HCT116 (cell line): ENCODE measurements around the gene OVCH2. TPM values are rescaled to one million over a fixed set of nuclear protein-coding genes. Genes with fewer than 3 reads are reported as not detected.

Source experiments
- ATAC-seq: fragments of 200-7000 bp; cut with Tn5 transposase; 2 replicates; pipeline ENCODE4 v1.9.1; 2020; ENCODE audit warnings: mild to moderate bottlenecking, moderate library complexity
- BruUV-seq: library from RNA; stranded (reverse); fragments of 400-500 nt; replicated peaks from 2 replicates; lab custom pipeline; 2021; lab: Mats Ljungman, UMichigan
- CTCF ChIA-PET: fragments of 300-600 bp; sonication (Branson Sonifier 250); formaldehyde crosslinking; loops from one replicate; lab custom pipeline; 2021; ENCODE audit warnings: antibody characterized with exemption; lab: Charles Lee
- POLR2A ChIA-PET: fragments of 300-600, 350-600 bp; sonication (Branson Sonifier 250); formaldehyde crosslinking; loops from one replicate; lab custom pipeline; 2021; ENCODE audit warnings: antibody characterized with exemption; lab: Charles Lee
- RAD21 ChIA-PET, 2 experiments: fragments of 300-600 bp; sonication (Branson Sonifier 250); formaldehyde crosslinking; loops; one replicate each; lab custom pipeline; 2023; ENCODE audit warnings: low total read pairs in 2 of 2; ENCODE audit not compliant: uncharacterized antibody in 2 of 2, unreplicated experiment in 2 of 2, low non-redundant PET in 1 of 2; lab: Charles Lee
- DNase-seq: peaks from one replicate; pipeline ENCODE4 v3.0.0-alpha.2; 2010; ENCODE audit warnings: low read depth, low spot score
- H2AFZ ChIP-seq: fragments of 200-600 bp; shearing (Covaris generic), sonication (generic); 2 replicates; pipeline ENCODE4 v1.6.1; 2017; ENCODE audit warnings: low read depth, mixed run types, mixed read lengths, antibody characterized with exemption, low read length; ENCODE audit not compliant: poor library complexity, severe bottlenecking
- H3K27ac ChIP-seq: 2 replicates; pipeline ENCODE4 v1.5.1; 2012; ENCODE audit warnings: low read depth, low read length
- H3K27me3 ChIP-seq: fragments of 200-600 bp; sonication (generic); 2 replicates; pipeline ENCODE4 v1.6.1; 2016; ENCODE audit warnings: mixed run types, low read length, mixed read lengths; ENCODE audit not compliant: insufficient read depth
- H3K36me3 ChIP-seq, 2 experiments: fragments of 200-500 bp in 1 of 2; fragments of 200-600 bp in 1 of 2; sonication (Bioruptor generic) in 1 of 2; sonication (generic) in 1 of 2; 2 replicates each; pipeline versions ENCODE4 v1.5.1 to v1.6.1; 2014 to 2016; ENCODE audit warnings: low read length in 2 of 2, inconsistent platforms in 1 of 2, mixed read lengths in 1 of 2, mixed run types in 1 of 2; ENCODE audit not compliant: insufficient read depth in 2 of 2, control insufficient read depth in 1 of 2
- H3K4me1 ChIP-seq, 2 experiments: fragments of 200-600 bp in 1 of 2; sonication (generic) in 1 of 2; 2 replicates each; pipeline versions ENCODE4 v1.5.1 to v1.6.1; 2012 to 2017; ENCODE audit warnings: low read length in 2 of 2, inconsistent platforms in 1 of 2, mild to moderate bottlenecking in 1 of 2, mixed read lengths in 1 of 2, mixed run types in 1 of 2, moderate library complexity in 1 of 2; ENCODE audit not compliant: insufficient read depth in 2 of 2, control insufficient read depth in 1 of 2
- H3K4me2 ChIP-seq: fragments of 200-600 bp; sonication (generic); 2 replicates; pipeline ENCODE4 v1.6.1; 2017; ENCODE audit warnings: mixed run types, low read length, mixed read lengths
- H3K4me3 ChIP-seq, 2 experiments: fragments of 200-600 bp in 1 of 2; sonication (generic) in 1 of 2; replicated peaks in 1 of 2; 2 replicates each; pipeline ENCODE4 v1.5.1; 2011 to 2016; ENCODE audit warnings: low read length in 2 of 2, control low read depth in 1 of 2, low read depth in 1 of 2, mild to moderate bottlenecking in 1 of 2, mixed read lengths in 1 of 2, mixed run types in 1 of 2
- H3K79me2 ChIP-seq: fragments of 200-600 bp; sonication (generic); 2 replicates; pipeline ENCODE4 v1.6.1; 2017; ENCODE audit warnings: mild to moderate bottlenecking, mixed run types, low read length, moderate library complexity, mixed read lengths; ENCODE audit not compliant: insufficient read depth
- H3K9ac ChIP-seq: fragments of 200-600 bp; sonication (generic); 2 replicates; pipeline ENCODE4 v1.6.1; 2016; ENCODE audit warnings: low read length, mixed read lengths
- H3K9me2 ChIP-seq: fragments of 200-600 bp; sonication (generic), shearing (Covaris generic); 2 replicates; pipeline ENCODE4 v1.6.1; 2017; ENCODE audit warnings: mixed run types, mild to moderate bottlenecking, moderate library complexity; ENCODE audit not compliant: insufficient read depth
- H3K9me3 ChIP-seq, 2 experiments: fragments of 200-500 bp in 1 of 2; fragments of 200-600 bp in 1 of 2; sonication (Bioruptor generic) in 1 of 2; sonication (generic) in 1 of 2; 2 replicates each; pipeline ENCODE4 v1.6.1; 2014 to 2017; ENCODE audit warnings: low read length in 2 of 2, mixed read lengths in 2 of 2, inconsistent platforms in 1 of 2, low read depth in 1 of 2, mild to moderate bottlenecking in 1 of 2, mixed run types in 1 of 2, moderate library complexity in 1 of 2; ENCODE audit not compliant: control insufficient read depth in 1 of 2, insufficient read depth in 1 of 2
- H4K20me1 ChIP-seq: fragments of 200-600 bp; sonication (generic), shearing (Covaris generic); 2 replicates; pipeline ENCODE4 v1.6.1; 2017; ENCODE audit warnings: mixed run types, mild to moderate bottlenecking, moderate library complexity; ENCODE audit not compliant: insufficient read depth
- CEBPB ChIP-seq: IDR thresholded peaks from 2 replicates; pipeline ENCODE4 v1.6.1; 2012; ENCODE audit warnings: low read depth
- EGR1 ChIP-seq: IDR thresholded peaks from 2 replicates; pipeline ENCODE4 v1.6.1; 2012; ENCODE audit warnings: low read depth
- ELF1 ChIP-seq: IDR thresholded peaks from 2 replicates; pipeline ENCODE4 v1.6.1; 2012; ENCODE audit warnings: low read depth, borderline replicate concordance
- POLR2A ChIP-seq: IDR thresholded peaks from 2 replicates; pipeline ENCODE4 v1.7.0; 2011; ENCODE audit warnings: borderline replicate concordance; ENCODE audit not compliant: insufficient read depth, insufficient read length; ENCODE audit errors: extremely low read depth
- RAD21 ChIP-seq: IDR thresholded peaks from 2 replicates; pipeline ENCODE4 v1.6.1; 2012; ENCODE audit warnings: low read depth, mild to moderate bottlenecking
- YY1 ChIP-seq: IDR thresholded peaks from 2 replicates; pipeline ENCODE4 v1.6.1; 2011; ENCODE audit warnings: low read length, low read depth, moderate library complexity, mild to moderate bottlenecking; ENCODE audit not compliant: insufficient replicate concordance; ENCODE audit errors: extremely low read depth
- intact Hi-C: fragments of 100-400 bp; cut with micrococcal nuclease; formaldehyde crosslinking; loops from 2 replicates; pipeline ENCODE4 v1.10.0; 2022
- total RNA-seq: library from RNA; stranded (reverse); gene quantifications from one replicate; pipeline ENCODE4 v1.2.1, GENCODE V29; 2021; ENCODE audit not compliant: unreplicated experiment
- TF ChIP-seq, protein P1 (sequence below): IDR thresholded peaks from 2 replicates; pipeline ENCODE4 v1.6.1; 2012

Gene OVCH2
- total RNA-seq, 1 experiment from 2014 or later, result not detected

DNA sequence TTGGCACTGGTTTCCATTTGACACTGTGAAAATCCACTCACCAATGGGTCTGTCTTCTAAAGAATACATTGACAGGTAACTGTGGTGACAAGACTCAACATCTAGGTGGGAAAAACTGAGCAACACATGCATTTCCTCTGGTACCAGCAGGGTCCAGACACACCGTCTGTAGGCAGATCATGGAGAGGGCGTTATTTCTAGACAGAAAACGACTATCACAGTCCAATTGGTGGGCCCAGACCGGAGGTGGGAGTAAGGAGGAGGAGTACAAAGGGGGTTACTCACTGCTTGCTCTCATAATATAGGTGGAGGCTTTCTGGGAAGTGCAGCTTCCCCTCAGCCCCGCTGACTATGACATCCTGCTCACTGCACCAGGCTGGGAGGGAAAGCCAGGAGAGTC is 9.9 kb downstream of the OVCH2 start:
- Histone ChIP-seq H3K9me2 (no peaks in the 10 kb centered on the region), H3K4me2 (no peak overlapping the region), H4K20me1 (no peaks in the 10 kb centered on the region), H3K9ac (no peak overlapping the region), H2AFZ (no peak overlapping the region), H3K27ac (no peak overlapping the region), H3K79me2 (no peaks in the 10 kb centered on the region), H3K27me3 (peaks cover 71% of the 10 kb centered on the region), H3K4me3 (no peak overlapping the region), H3K4me1 (no peaks in the 10 kb centered on the region), H3K9me3 (no peaks in the 10 kb centered on the region), H3K36me3 (no peaks in the 10 kb centered on the region)
- RAD21 ChIA-PET, result no interaction called here
- ATAC-seq (no peak), DNase-seq (no peak)
- POLR2A ChIA-PET, result no interaction called here
- TF ChIP-seq EGR1 (no peak), CEBPB (no peak)
- intact Hi-C loops, result no loop called here
- no TSS peak for BruUV-seq
- CTCF ChIA-PET, result no interaction called here

DNA sequence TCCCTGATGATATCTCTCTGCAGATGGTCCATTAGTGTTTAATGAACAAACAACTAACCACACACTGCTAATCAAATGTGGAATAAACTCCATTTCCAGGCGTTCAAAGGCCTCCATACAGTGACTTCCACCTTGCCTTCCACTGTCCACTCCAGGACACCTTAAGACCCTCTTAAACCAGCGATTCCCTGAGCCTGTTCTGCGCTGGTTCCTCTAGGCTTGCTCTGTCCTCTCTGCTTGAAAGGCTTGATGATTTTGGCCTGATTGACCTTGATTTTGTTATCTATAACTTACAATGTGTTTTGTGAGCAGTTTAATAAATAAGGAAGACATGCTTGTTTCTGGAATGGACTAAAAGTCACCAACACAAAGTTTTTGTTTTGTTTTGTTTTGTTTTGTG is 12.0 kb downstream of the OVCH2 start:
- Histone ChIP-seq H3K9me3 (no peaks in the 10 kb centered on the region), H4K20me1 (no peaks in the 10 kb centered on the region), H3K27ac (no peak overlapping the region), H3K4me2 (peak overlapping the region; percentile 27), H3K27me3 (peaks cover 76% of the 10 kb centered on the region), H3K4me1 (no peaks in the 10 kb centered on the region), H2AFZ (peak overlapping the region; percentile 77), H3K9me2 (no peaks in the 10 kb centered on the region), H3K36me3 (no peaks in the 10 kb centered on the region), H3K4me3 (no peak overlapping the region), H3K9ac (no peak overlapping the region), H3K79me2 (no peaks in the 10 kb centered on the region)
- RAD21 ChIA-PET, result no interaction called here
- no peak for TF ChIP-seq POLR2A
- TF ChIP-seq ELF1, result no peak
- TF ChIP-seq RAD21, result no peak
- no peak for TF ChIP-seq YY1
- TF ChIP-seq, protein P1, sequence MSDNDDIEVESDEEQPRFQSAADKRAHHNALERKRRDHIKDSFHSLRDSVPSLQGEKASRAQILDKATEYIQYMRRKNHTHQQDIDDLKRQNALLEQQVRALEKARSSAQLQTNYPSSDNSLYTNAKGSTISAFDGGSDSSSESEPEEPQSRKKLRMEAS, result no peak
- TF ChIP-seq EGR1, result no peak
- intact Hi-C loops, result no loop called here
- CTCF ChIA-PET, result interaction anchor here (0.6 to 1.3 kb wide), 8 partner anchors 8 to 596 kb away, joined by 3 to 8 read pairs (median 4); partner anchors contain the start of gene EIF3F
- POLR2A ChIA-PET, result no interaction called here
- BruUV-seq, result no TSS peak
- ATAC-seq, result no peak
- no peak for DNase-seq
